ENCODE measurements around the gene CFLAR. TPM values are rescaled to one million over a fixed set of nuclear protein-coding genes. Genes with fewer than 3 reads are reported as not detected.

CFLAR gene
- total and polyA plus RNA-seq, 4 donors, result 24.4 to 169 (median 45.5) TPM

GRCh38 chr2:201199847-201200246 lies 83.9 kb downstream of the CFLAR start (continued):
- TF ChIP-seq EGR1 (IDR thresholded peaks at IDR 0.05; ENCODE audit: low read depth in 2 of 2) (no peak), FOXA2 (IDR thresholded peaks at IDR 0.05) (no peak), FOXA1 (IDR thresholded peaks at IDR 0.05) (no peak), JUND (IDR thresholded peaks at IDR 0.05) (no peak)

GRCh38 chr2:201200345-201200744 lies 84.4 kb downstream of the CFLAR start:
- H3K9me3 ChIP-seq (ENCODE audit: control insufficient read depth in 4 of 4, low read length in 3 of 4), result no peaks in the 10 kb centered on the region
- no peaks in the 10 kb centered on the region for H3K27me3 ChIP-seq (ENCODE audit: control insufficient read depth in 4 of 4, insufficient read depth in 4 of 4, low read length in 3 of 4)
- WGBS, result 86% methylated on average over 8 of the region's 8 CpGs
- no peak overlapping the region for H3K4me3 ChIP-seq (ENCODE audit: low read depth in 1 of 3, low read length in 3 of 3)
- H3K4me1 ChIP-seq (ENCODE audit: control insufficient read depth in 4 of 4, insufficient read depth in 4 of 4, low read length in 3 of 4), result peaks cover 0 to 15% (median 6%) of the 10 kb centered on the region in 4 donors
- H3K9ac ChIP-seq (ENCODE audit: low read depth in 1 of 2, low read length in 2 of 2), result no peak overlapping the region
- TF ChIP-seq CTCF (IDR thresholded peaks at IDR 0.05; ENCODE audit: low read depth, low read length, missing input control) (no peak), HNF4G (IDR thresholded peaks at IDR 0.05) (no peak), HNF4A (conservative IDR thresholded peaks at IDR 0.05) (no peak), YY1 (IDR thresholded peaks at IDR 0.05) (no peak), ZBTB33 (IDR thresholded peaks at IDR 0.05) (no peak), EGR1 (IDR thresholded peaks at IDR 0.05; ENCODE audit: low read depth in 2 of 2) (no peak), ATF3 (IDR thresholded peaks at IDR 0.05) (no peak), MAX (IDR thresholded peaks at IDR 0.05) (no peak), GABPA (IDR thresholded peaks at IDR 0.05 in 1 of 2, conservative IDR thresholded peaks at IDR 0.05 in 1 of 2) (no peak), RXRA (IDR thresholded peaks at IDR 0.05) (no peak), REST (IDR thresholded peaks at IDR 0.05) (no peak)
- H3K36me3 ChIP-seq (ENCODE audit: control insufficient read depth in 4 of 4, insufficient read depth in 3 of 4, low read depth in 1 of 4, low read length in 3 of 4), result peaks cover 3 to 19% (median 8%) of the 10 kb centered on the region in 4 donors
- no peak for DNase-seq (ENCODE audit: low spot score)
- H3K27ac ChIP-seq (ENCODE audit: low read depth in 1 of 2, low read length in 2 of 2), result no peak overlapping the region
